ENCODE data around the gene TBC1D22A. TPM values are rescaled to one million over a fixed set of nuclear protein-coding genes. Genes with fewer than 3 reads are reported as not detected.

The TBC1D22A gene
- total and polyA plus RNA-seq, 10 of the 15 experiments (the other 5 are each of a cell fraction or from before 2014, with no cell fraction given), result 0.63 to 44.7 (median 27.4) TPM

- in situ Hi-C loops (cut with MboI) (no loop called here), intact Hi-C loops (cut with micrococcal nuclease; ENCODE audit: unreplicated experiment) (no loop called here)
- no peak overlapping the region for H2AFZ ChIP-seq (ENCODE audit: control insufficient read depth, low read depth, low read length)
- H4K20me1 ChIP-seq (ENCODE audit: control insufficient read depth, insufficient read depth), result no peaks in the 10 kb centered on the region
- no peak overlapping the region for H3K27ac ChIP-seq (ENCODE audit: control insufficient read depth, insufficient read depth)
- H3K27me3 ChIP-seq (replicated peaks in 1 of 2; ENCODE audit: control insufficient read depth in 2 of 2, insufficient read depth in 2 of 2, low read length in 1 of 2), result no peaks in the 10 kb centered on the region
- DNase-seq (ENCODE audit: low read depth, low spot score) (no peak), ATAC-seq (no peak), FAIRE-seq (no peak)
- H3K4me2 ChIP-seq (ENCODE audit: control insufficient read depth, insufficient read depth), result no peak overlapping the region
- ChIA-PET POLR2A (no interaction called here), RAD21 (ENCODE audit: unreplicated experiment) (no interaction called here), CTCF (no interaction called here), SMC1A (ENCODE audit: uncharacterized antibody, unreplicated experiment) (no interaction called here)
- no TSS peak for BruUV-seq (replicated peaks)
- no peak overlapping the region for H3K4me3 ChIP-seq
- H3K9me3 ChIP-seq (replicated peaks; ENCODE audit: control insufficient read depth, insufficient read depth, low read length), result no peaks in the 10 kb centered on the region
- no peak overlapping the region for H3K9ac ChIP-seq (ENCODE audit: control insufficient read depth, insufficient read depth, low read length)
- peaks cover 2 to 8% of the 10 kb centered on the region in 2 experiments for H3K36me3 ChIP-seq (ENCODE audit: control insufficient read depth in 2 of 2, insufficient read depth in 2 of 2, low read length in 1 of 2)
- H3K79me2 ChIP-seq (ENCODE audit: control insufficient read depth, insufficient read depth, low read length), result no peaks in the 10 kb centered on the region
- H3K4me1 ChIP-seq (ENCODE audit: control insufficient read depth, insufficient read depth, low read length), result no peaks in the 10 kb centered on the region
- WGBS (ENCODE audit: insufficient coverage, insufficient replicate concordance, low lambda C conversion rate, missing lambda C conversion rate), result 92% methylated on average over 37 of the region's 37 CpGs
- TF ChIP-seq EGR1 (IDR thresholded peaks at IDR 0.05; ENCODE audit: borderline replicate concordance in 1 of 2, low read depth in 2 of 2, low read length in 2 of 2), result no peak
Measured at GRCh38 chr22:47157486-47158270, 395.2 kb downstream of the TBC1D22A start.

GRCh38 chr22:47158457-47158856 lies 396.0 kb downstream of the TBC1D22A start:
- POLR2A ChIA-PET, result no interaction called here
- no peak overlapping the region for H3K9ac ChIP-seq (ENCODE audit: control insufficient read depth, insufficient read depth, low read length)
- H3K4me1 ChIP-seq (ENCODE audit: control insufficient read depth, insufficient read depth, low read length), result no peaks in the 10 kb centered on the region
- H3K4me2 ChIP-seq (ENCODE audit: control insufficient read depth, insufficient read depth), result no peak overlapping the region
- RAD21 ChIA-PET (ENCODE audit: unreplicated experiment), result no interaction called here
- no peaks in the 10 kb centered on the region for H3K27me3 ChIP-seq (replicated peaks in 1 of 2; ENCODE audit: control insufficient read depth in 2 of 2, insufficient read depth in 2 of 2, low read length in 1 of 2)
- FAIRE-seq, result no peak
- no peaks in the 10 kb centered on the region for H3K9me3 ChIP-seq (replicated peaks; ENCODE audit: control insufficient read depth, insufficient read depth, low read length)
- SMC1A ChIA-PET (ENCODE audit: uncharacterized antibody, unreplicated experiment), result no interaction called here
- WGBS (ENCODE audit: insufficient coverage, insufficient replicate concordance, low lambda C conversion rate, missing lambda C conversion rate), result 88% methylated on average over 11 of the region's 11 CpGs
- H4K20me1 ChIP-seq (ENCODE audit: control insufficient read depth, insufficient read depth), result no peaks in the 10 kb centered on the region
- no peak overlapping the region for H3K27ac ChIP-seq (ENCODE audit: control insufficient read depth, insufficient read depth)
- no peak for TF ChIP-seq RFX5 (IDR thresholded peaks at IDR 0.05; ENCODE audit: low read depth, low read length)
- no peak for ATAC-seq
- no peak overlapping the region for H3K4me3 ChIP-seq
- H3K79me2 ChIP-seq (ENCODE audit: control insufficient read depth, insufficient read depth, low read length), result no peaks in the 10 kb centered on the region
- in situ Hi-C loops (cut with MboI), result no loop called here
- no TSS peak for BruUV-seq (replicated peaks)
- intact Hi-C loops (cut with micrococcal nuclease; ENCODE audit: unreplicated experiment), result no loop called here
- CTCF ChIA-PET, result no interaction called here
- DNase-seq (ENCODE audit: low read depth, low spot score), result no peak
- H3K36me3 ChIP-seq (ENCODE audit: control insufficient read depth in 2 of 2, insufficient read depth in 2 of 2, low read length in 1 of 2), result peaks cover 2 to 8% of the 10 kb centered on the region in 2 experiments
- H2AFZ ChIP-seq (ENCODE audit: control insufficient read depth, low read depth, low read length), result no peak overlapping the region

Measured in GM12878 (cell line).